ENCODE data around the gene TMEM232.

- TF ChIP-seq, protein P1, sequence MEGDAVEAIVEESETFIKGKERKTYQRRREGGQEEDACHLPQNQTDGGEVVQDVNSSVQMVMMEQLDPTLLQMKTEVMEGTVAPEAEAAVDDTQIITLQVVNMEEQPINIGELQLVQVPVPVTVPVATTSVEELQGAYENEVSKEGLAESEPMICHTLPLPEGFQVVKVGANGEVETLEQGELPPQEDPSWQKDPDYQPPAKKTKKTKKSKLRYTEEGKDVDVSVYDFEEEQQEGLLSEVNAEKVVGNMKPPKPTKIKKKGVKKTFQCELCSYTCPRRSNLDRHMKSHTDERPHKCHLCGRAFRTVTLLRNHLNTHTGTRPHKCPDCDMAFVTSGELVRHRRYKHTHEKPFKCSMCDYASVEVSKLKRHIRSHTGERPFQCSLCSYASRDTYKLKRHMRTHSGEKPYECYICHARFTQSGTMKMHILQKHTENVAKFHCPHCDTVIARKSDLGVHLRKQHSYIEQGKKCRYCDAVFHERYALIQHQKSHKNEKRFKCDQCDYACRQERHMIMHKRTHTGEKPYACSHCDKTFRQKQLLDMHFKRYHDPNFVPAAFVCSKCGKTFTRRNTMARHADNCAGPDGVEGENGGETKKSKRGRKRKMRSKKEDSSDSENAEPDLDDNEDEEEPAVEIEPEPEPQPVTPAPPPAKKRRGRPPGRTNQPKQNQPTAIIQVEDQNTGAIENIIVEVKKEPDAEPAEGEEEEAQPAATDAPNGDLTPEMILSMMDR (IDR thresholded peaks at IDR 0.05; ENCODE audit: extremely low read depth in 1 of 2, insufficient read depth in 1 of 2, low read depth in 1 of 2, low read length in 2 of 2): no peak
- TF ChIP-seq POLR2AphosphoS5 (IDR thresholded peaks at IDR 0.05; ENCODE audit: insufficient read depth, low read depth, low read length) (peak; percentile 75), EZH2 (IDR thresholded peaks at IDR 0.05; ENCODE audit: borderline replicate concordance, low read depth, low read length, severe bottlenecking) (no peak)
- TF ChIP-seq, protein P2, sequence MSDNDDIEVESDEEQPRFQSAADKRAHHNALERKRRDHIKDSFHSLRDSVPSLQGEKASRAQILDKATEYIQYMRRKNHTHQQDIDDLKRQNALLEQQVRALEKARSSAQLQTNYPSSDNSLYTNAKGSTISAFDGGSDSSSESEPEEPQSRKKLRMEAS (IDR thresholded peaks at IDR 0.05; ENCODE audit: insufficient read depth, insufficient read length): peak; percentile 97
These were observed 12.6 kb upstream of the TMEM232 start, which contains the start of gene SLC25A46 for GRCh38 chr5:110738812-110739651.
